CD14-positive monocyte (primary cell): Measurements from ENCODE around the gene MITF. TPM values are rescaled to one million over a fixed set of nuclear protein-coding genes. Genes with fewer than 3 reads are reported as not detected.

ENCODE experiments used
- DNase-seq, 3 donors: peaks; one replicate each; pipeline ENCODE4 v3.0.0-alpha.2; 2011 to 2022
- H2AFZ ChIP-seq: 2 replicates; pipeline ENCODE4 v1.6.0; 2012; ENCODE audit warnings: mild to moderate bottlenecking, low read depth, low read length, inconsistent platforms; ENCODE audit not compliant: insufficient read depth, poor library complexity, severe bottlenecking
- H3K27ac ChIP-seq, 2 donors: 1 replicate in 1 of 2; 2 replicates in 1 of 2; pipeline ENCODE4 v1.5.1; 2012 to 2013; ENCODE audit warnings: low read length in 2 of 2, control low read depth in 1 of 2, inconsistent platforms in 1 of 2, low read depth in 1 of 2, mild to moderate bottlenecking in 1 of 2
- H3K27me3 ChIP-seq, 2 donors: one replicate each; pipeline versions ENCODE4 v1.6.0 to v1.6.1; 2011 to 2013; ENCODE audit warnings: low read length in 2 of 2; ENCODE audit not compliant: control insufficient read depth in 2 of 2, insufficient read depth in 2 of 2
- H3K36me3 ChIP-seq, 2 donors: replicated peaks in 1 of 2; 1 replicate in 1 of 2; 2 replicates in 1 of 2; pipeline versions ENCODE4 v1.5.1 to v1.6.1; 2012 to 2013; ENCODE audit warnings: low read length in 2 of 2, control low read depth in 1 of 2, inconsistent platforms in 1 of 2, mild to moderate bottlenecking in 1 of 2; ENCODE audit not compliant: insufficient read depth in 2 of 2, control insufficient read depth in 1 of 2
- H3K4me1 ChIP-seq, 2 donors: 1 replicate in 1 of 2; 2 replicates in 1 of 2; pipeline versions ENCODE4 v1.5.1 to v1.6.1; 2012 to 2013; ENCODE audit warnings: low read length in 2 of 2, control low read depth in 1 of 2, inconsistent platforms in 1 of 2, mild to moderate bottlenecking in 1 of 2, moderate library complexity in 1 of 2; ENCODE audit not compliant: insufficient read depth in 2 of 2, control insufficient read depth in 1 of 2
- H3K4me2 ChIP-seq: replicated peaks from 2 replicates; pipeline ENCODE3; 2012; ENCODE audit warnings: low read length, moderate library complexity, mild to moderate bottlenecking; ENCODE audit not compliant: poor library complexity, severe bottlenecking; ENCODE audit errors: extremely low read depth
- H3K4me3 ChIP-seq, 3 experiments: fragments of 200-600 bp in 1 of 3; sonication (generic) in 1 of 3; replicated peaks in 1 of 3; 1 replicate in 2 of 3; 2 replicates in 1 of 3; pipeline ENCODE4 v1.5.1; 2011 to 2013; ENCODE audit warnings: low read length in 3 of 3, mild to moderate bottlenecking in 3 of 3, control low read depth in 2 of 3, low read depth in 2 of 3, inconsistent platforms in 1 of 3, moderate library complexity in 1 of 3
- H3K79me2 ChIP-seq: 2 replicates; pipeline ENCODE4 v1.6.0; 2012; ENCODE audit warnings: mild to moderate bottlenecking, control low read depth, inconsistent platforms, low read length, moderate library complexity; ENCODE audit not compliant: insufficient read depth
- H3K9ac ChIP-seq: 2 replicates; pipeline ENCODE4 v1.6.0; 2017; ENCODE audit warnings: low read length, mild to moderate bottlenecking; ENCODE audit not compliant: insufficient read depth, poor library complexity, severe bottlenecking
- H3K9me3 ChIP-seq, 2 donors: replicated peaks in 1 of 2; 1 replicate in 1 of 2; 2 replicates in 1 of 2; pipeline versions ENCODE4 v1.5.1 to v1.6.1; 2012 to 2013; ENCODE audit warnings: low read length in 2 of 2, control low read depth in 1 of 2; ENCODE audit not compliant: control insufficient read depth in 1 of 2, insufficient read depth in 1 of 2
- H4K20me1 ChIP-seq: 2 replicates; pipeline ENCODE4 v1.6.0; 2012; ENCODE audit warnings: mild to moderate bottlenecking, low read length, control low read depth, moderate library complexity; ENCODE audit not compliant: insufficient read depth
- H3K27ac Mint-ChIP-seq, 7 donors: one replicate each; pipeline ENCODE4 v1.8.0; 2020; ENCODE audit warnings: mild to moderate bottlenecking in 7 of 7, mixed read lengths in 7 of 7, moderate library complexity in 6 of 7, inconsistent platforms in 2 of 7
- H3K27me3 Mint-ChIP-seq, 3 donors: one replicate each; pipeline ENCODE4 v1.8.0; 2021 to 2022; ENCODE audit warnings: low read depth in 3 of 3, mild to moderate bottlenecking in 3 of 3, mixed read lengths in 3 of 3, moderate library complexity in 3 of 3, inconsistent platforms in 1 of 3
- H3K36me3 Mint-ChIP-seq, 2 donors: one replicate each; pipeline ENCODE4 v1.8.0; 2020; ENCODE audit warnings: mixed read lengths in 2 of 2, inconsistent platforms in 1 of 2, mild to moderate bottlenecking in 1 of 2
- H3K4me1 Mint-ChIP-seq: one replicate; pipeline ENCODE4 v1.8.0; 2020; ENCODE audit warnings: mild to moderate bottlenecking, mixed read lengths
- H3K4me3 Mint-ChIP-seq, 2 donors: one replicate each; pipeline ENCODE4 v1.8.0; 2020; ENCODE audit warnings: mild to moderate bottlenecking in 2 of 2, mixed read lengths in 2 of 2, moderate library complexity in 1 of 2
- H3K9me3 Mint-ChIP-seq, 7 donors: one replicate each; pipeline ENCODE4 v1.8.0; 2020 to 2022; ENCODE audit warnings: mixed read lengths in 7 of 7, mild to moderate bottlenecking in 6 of 7, moderate library complexity in 6 of 7, inconsistent platforms in 2 of 7
- CTCF ChIP-seq: fragments of 200-600 bp; IDR thresholded peaks from one replicate; pipeline ENCODE4 v1.8.0; 2022; ENCODE audit warnings: antibody characterized with exemption, mild to moderate bottlenecking
- WGBS: methylation state at CpG from one replicate; pipeline ENCODE4 v1.1.5; 2013; ENCODE audit warnings: missing lambda C conversion rate; ENCODE audit not compliant: insufficient coverage; 5-methylcytosine and 5-hydroxymethylcytosine counted together
- intact Hi-C, 2 donors: fragments of 100-400 bp; cut with micrococcal nuclease; formaldehyde crosslinking; loops; one replicate each; pipeline versions ENCODE4 v1.15.0 to v1.15.1; 2023
- polyA plus RNA-seq, 3 donors: library from polyadenylated mRNA; depleted of rRNA in 1 of 3; unstranded in 2 of 3; stranded (reverse) in 1 of 3; fragments of 300-500 nt in 2 of 3; fragments of >200 nt in 1 of 3; fragmentation: Illumina TruSeq in 2 of 3; gene quantifications; 1 replicate in 2 of 3; 2 replicates in 1 of 3; pipeline ENCODE4 v1.2.3, GENCODE V29; 2012 to 2021

MITF gene
- polyA plus RNA-seq, 3 donors = 7.0 to 15.1 (median 12.1) TPM

DNA sequence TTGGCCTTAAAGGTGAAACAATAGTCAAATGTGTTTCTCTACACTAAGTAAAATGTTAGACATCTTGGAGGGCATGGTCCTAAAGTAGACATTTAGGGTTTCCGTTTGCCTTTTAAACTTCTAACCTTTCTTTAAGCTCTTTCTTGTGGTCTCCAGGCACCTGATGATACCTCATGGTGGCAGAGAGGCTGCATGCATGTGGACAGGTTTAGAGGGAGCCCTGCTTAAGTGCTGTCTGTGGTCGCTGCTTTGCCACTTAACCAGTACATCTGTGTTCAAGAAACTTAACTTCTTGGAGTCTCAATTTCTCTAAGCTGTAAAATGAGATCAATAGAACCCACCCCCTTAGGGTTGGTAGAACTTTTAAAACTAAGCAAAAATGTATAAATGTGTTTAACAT, 6.2 kb downstream of the MITF start:
- Histone ChIP-seq H4K20me1 (peaks cover 4% of the 10 kb centered on the region), H3K79me2 (peaks cover 79% of the 10 kb centered on the region), H3K36me3 (no peaks in the 10 kb centered on the region), H3K4me1 (peaks cover 52 to 66% of the 10 kb centered on the region in 2 donors), H3K27ac (no peak overlapping the region), H3K4me2 (no peak overlapping the region), H3K4me3 (no peak overlapping the region), H3K27me3 (no peaks in the 10 kb centered on the region), H2AFZ (no peak overlapping the region), H3K9ac (no peak overlapping the region), H3K9me3 (no peaks in the 10 kb centered on the region)
- intact Hi-C loops = loop anchor here in 1 of 2 donors (10.0 kb wide), 1 partner anchor 49 kb away; no protein-coding TSS in a partner anchor
- DNase-seq = no peak
- Mint-ChIP-seq H3K36me3 (peaks cover 0 to 3% of the 10 kb centered on the region in 2 donors), H3K27me3 (no peaks in the 10 kb centered on the region), H3K4me3 (no peak overlapping the region), H3K27ac (no peak overlapping the region), H3K9me3 (no peaks in the 10 kb centered on the region), H3K4me1 (peaks cover 69% of the 10 kb centered on the region)
- TF ChIP-seq CTCF = no peak
- no CpG with 5 or more reads among the region's 2 CpGs for WGBS

- Histone ChIP-seq H3K4me3 (no peak overlapping the region), H3K27me3 (no peaks in the 10 kb centered on the region), H3K36me3 (no peaks in the 10 kb centered on the region), H3K79me2 (peaks cover 78% of the 10 kb centered on the region), H3K9me3 (no peaks in the 10 kb centered on the region), H3K27ac (no peak overlapping the region), H4K20me1 (no peaks in the 10 kb centered on the region), H2AFZ (no peak overlapping the region), H3K4me2 (no peak overlapping the region), H3K9ac (no peak overlapping the region), H3K4me1 (peaks cover 52 to 66% of the 10 kb centered on the region in 2 donors)
- no peak overlapping the region for H3K4me3 Mint-ChIP-seq
- intact Hi-C loops = loop anchor here in 1 of 2 donors (10.0 kb wide), 1 partner anchor 49 kb away; no protein-coding TSS in a partner anchor
- H3K4me1 Mint-ChIP-seq = peaks cover 69% of the 10 kb centered on the region
- WGBS = no CpG with 5 or more reads among the region's 2 CpGs
- H3K36me3 Mint-ChIP-seq = peaks cover 0 to 4% of the 10 kb centered on the region in 2 donors
- no peaks in the 10 kb centered on the region for H3K9me3 Mint-ChIP-seq
- peak overlapping the region in 2 of 7 donors; percentile 3 to 46 for H3K27ac Mint-ChIP-seq
- DNase-seq = no peak
- no peaks in the 10 kb centered on the region for H3K27me3 Mint-ChIP-seq
- no peak for TF ChIP-seq CTCF
Observed at GRCh38 chr3:69746119-69746518, 6.9 kb downstream of the MITF start.
